ENCODE data around the gene GAA. TPM values are rescaled to one million over a fixed set of nuclear protein-coding genes. Genes with fewer than 3 reads are reported as not detected.

GAA gene
- total RNA-seq, 4 donors from 2014 or later, result 35.6 to 73.2 (median 47.4) TPM

DNA sequence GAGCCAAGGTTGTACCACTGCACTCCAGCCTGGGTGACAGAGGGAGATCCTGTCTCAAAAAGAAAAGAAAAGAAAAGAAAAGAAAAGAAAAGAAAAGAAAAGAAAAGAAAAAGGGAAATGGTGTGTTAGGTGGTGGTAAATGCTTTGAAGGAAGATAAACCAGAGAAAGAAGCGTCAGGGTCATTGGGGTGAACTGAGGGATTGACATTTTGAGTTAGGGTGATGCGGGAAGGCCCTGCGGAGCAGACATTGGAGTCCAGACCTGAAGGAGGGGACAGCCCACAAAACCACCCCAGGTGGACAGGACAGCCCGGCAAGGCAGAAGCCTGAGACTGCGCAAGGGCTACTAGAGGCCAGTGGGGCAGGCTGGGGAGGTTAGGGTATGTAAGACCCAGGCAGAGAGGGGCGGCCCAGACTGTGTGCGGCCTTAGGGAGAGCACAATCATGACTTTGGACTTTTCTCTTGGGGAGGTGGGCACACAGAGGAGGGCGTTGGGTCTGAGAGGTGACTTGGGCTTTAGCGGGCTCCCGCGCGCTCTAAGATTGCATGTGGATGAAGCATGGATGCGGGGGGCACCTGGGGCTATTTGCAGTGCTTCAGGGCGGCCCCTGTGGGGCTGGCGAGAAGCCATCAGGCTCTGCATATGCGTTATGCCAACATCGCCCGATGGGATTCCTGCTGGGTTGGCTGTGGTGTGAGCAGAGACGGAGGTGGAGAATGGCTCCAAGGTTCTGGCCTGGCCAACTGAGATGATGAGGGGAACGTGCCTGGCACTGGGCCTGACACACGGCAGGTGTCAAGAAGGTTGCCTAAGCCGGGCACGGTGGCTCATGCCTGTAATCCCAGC lies 3.3 kb upstream of the GAA start:
- Histone ChIP-seq H3K27ac (no peak overlapping the region), H3K4me1 (peaks cover 0 to 25% (median 11%) of the 10 kb centered on the region in 3 donors), H3K36me3 (no peaks in the 10 kb centered on the region), H3K27me3 (no peaks in the 10 kb centered on the region), H3K9me3 (no peaks in the 10 kb centered on the region), H3K4me3 (no peak overlapping the region)
- 90 to 95% methylated on average over 10 to 13 of the region's 23 CpGs for WGBS, 2 donors (ENCODE audit: low coverage in 1 of 2)
- TF ChIP-seq EP300 (IDR thresholded peaks at IDR 0.05) (no peak), POLR2AphosphoS5 (IDR thresholded peaks at IDR 0.05) (no peak), POLR2A (IDR thresholded peaks at IDR 0.05) (no peak)
- TF ChIP-seq, protein P1, sequence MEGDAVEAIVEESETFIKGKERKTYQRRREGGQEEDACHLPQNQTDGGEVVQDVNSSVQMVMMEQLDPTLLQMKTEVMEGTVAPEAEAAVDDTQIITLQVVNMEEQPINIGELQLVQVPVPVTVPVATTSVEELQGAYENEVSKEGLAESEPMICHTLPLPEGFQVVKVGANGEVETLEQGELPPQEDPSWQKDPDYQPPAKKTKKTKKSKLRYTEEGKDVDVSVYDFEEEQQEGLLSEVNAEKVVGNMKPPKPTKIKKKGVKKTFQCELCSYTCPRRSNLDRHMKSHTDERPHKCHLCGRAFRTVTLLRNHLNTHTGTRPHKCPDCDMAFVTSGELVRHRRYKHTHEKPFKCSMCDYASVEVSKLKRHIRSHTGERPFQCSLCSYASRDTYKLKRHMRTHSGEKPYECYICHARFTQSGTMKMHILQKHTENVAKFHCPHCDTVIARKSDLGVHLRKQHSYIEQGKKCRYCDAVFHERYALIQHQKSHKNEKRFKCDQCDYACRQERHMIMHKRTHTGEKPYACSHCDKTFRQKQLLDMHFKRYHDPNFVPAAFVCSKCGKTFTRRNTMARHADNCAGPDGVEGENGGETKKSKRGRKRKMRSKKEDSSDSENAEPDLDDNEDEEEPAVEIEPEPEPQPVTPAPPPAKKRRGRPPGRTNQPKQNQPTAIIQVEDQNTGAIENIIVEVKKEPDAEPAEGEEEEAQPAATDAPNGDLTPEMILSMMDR (IDR thresholded peaks at IDR 0.05), result no peak
- ATAC-seq, result no peak

DNA sequence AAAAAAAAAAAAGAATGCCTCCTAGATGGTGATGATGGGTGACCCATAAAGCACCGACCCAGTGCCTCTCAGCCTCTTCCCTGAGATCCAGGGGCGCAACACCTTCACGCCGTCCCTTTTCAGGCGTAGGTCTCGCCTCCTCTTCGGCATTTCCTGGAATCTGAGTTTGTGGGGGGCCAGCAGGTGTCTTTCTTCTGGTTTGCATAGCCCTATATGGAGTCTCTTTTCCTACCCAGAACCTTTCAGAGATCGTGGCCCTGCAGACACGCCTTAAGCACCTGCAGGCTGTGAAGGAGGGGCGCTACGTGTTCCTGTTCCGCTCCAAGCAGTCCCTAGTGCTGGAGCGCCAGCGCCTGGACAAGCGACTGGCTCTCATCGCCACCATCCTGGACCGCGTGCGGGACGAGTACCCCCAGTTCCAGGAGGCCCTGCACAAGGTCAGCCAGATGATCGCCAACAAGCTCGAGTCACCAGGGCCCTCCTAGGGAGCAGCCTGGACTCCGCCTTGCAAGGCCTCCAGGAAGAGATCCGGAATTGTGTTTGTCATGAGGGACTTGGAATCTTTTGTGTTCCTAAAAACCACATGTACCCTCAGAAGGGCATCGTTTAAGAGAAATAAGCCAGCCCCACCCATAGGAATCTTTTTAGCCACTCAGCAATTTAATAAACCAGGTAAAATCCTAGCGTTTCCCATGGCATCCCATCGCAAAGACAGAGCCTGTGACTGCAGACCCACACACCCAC lies 1.9 kb upstream of the GAA start:
- H3K9me3 ChIP-seq, result no peaks in the 10 kb centered on the region
- TF ChIP-seq, protein P1 (IDR thresholded peaks at IDR 0.05), result no peak
- no peak for TF ChIP-seq POLR2A (IDR thresholded peaks at IDR 0.05)
- no peak for TF ChIP-seq EP300 (IDR thresholded peaks at IDR 0.05)
- no peak for TF ChIP-seq POLR2AphosphoS5 (IDR thresholded peaks at IDR 0.05)
- H3K4me3 ChIP-seq, result no peak overlapping the region
- ATAC-seq, result no peak
- WGBS, 2 donors (ENCODE audit: low coverage in 1 of 2), result 92 to 97% methylated on average over 10 to 13 of the region's 27 CpGs
- H3K27me3 ChIP-seq, result no peaks in the 10 kb centered on the region
- peaks cover 0 to 28% (median 11%) of the 10 kb centered on the region in 3 donors for H3K4me1 ChIP-seq
- H3K36me3 ChIP-seq, result no peaks in the 10 kb centered on the region
- H3K27ac ChIP-seq, result no peak overlapping the region

DNA sequence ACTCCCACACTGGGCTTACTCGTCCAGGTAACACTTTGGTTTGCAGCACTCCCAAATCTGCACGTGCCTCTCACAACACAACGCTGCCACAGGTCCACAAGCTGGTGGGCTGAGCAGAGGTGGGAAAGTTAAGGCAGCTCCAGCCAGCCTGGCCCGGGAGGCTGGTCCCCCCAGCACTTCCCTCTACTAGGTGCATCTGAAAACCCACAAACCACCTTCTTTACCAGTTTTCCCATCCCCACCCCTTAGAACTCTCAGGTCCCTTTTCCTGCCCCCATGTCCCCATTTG lies 1.4 kb upstream of the GAA start:
- Histone ChIP-seq H3K4me1 (peaks cover 0 to 28% (median 11%) of the 10 kb centered on the region in 3 donors), H3K4me3 (no peak overlapping the region), H3K27me3 (no peaks in the 10 kb centered on the region), H3K9me3 (no peaks in the 10 kb centered on the region), H3K27ac (no peak overlapping the region), H3K36me3 (no peaks in the 10 kb centered on the region)
- no peak for ATAC-seq
- 76 to 80% methylated on average over 2 to 3 of the region's 4 CpGs for WGBS, 2 donors (ENCODE audit: low coverage in 1 of 2)
- no peak for TF ChIP-seq EP300 (IDR thresholded peaks at IDR 0.05)
- TF ChIP-seq, protein P1 (IDR thresholded peaks at IDR 0.05), result no peak

DNA sequence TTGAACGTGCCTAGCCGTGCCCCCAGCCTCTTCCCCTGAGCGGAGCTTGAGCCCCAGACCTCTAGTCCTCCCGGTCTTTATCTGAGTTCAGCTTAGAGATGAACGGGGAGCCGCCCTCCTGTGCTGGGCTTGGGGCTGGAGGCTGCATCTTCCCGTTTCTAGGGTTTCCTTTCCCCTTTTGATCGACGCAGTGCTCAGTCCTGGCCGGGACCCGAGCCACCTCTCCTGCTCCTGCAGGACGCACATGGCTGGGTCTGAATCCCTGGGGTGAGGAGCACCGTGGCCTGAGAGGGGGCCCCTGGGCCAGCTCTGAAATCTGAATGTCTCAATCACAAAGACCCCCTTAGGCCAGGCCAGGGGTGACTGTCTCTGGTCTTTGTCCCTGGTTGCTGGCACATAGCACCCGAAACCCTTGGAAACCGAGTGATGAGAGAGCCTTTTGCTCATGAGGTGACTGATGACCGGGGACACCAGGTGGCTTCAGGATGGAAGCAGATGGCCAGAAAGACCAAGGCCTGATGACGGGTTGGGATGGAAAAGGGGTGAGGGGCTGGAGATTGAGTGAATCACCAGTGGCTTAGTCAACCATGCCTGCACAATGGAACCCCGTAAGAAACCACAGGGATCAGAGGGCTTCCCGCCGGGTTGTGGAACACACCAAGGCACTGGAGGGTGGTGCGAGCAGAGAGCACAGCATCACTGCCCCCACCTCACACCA lies 724 bp downstream of the GAA start:
- Histone ChIP-seq H3K27me3 (no peaks in the 10 kb centered on the region), H3K4me1 (peaks cover 0 to 33% (median 11%) of the 10 kb centered on the region in 3 donors), H3K4me3 (peak overlapping the region; percentile 68 to 90), H3K27ac (peak overlapping the region in 3 of 4 donors; percentile 95 to 96 (median 96)), H3K9me3 (no peaks in the 10 kb centered on the region), H3K36me3 (peaks cover 0 to 11% of the 10 kb centered on the region in 2 donors)
- TF ChIP-seq POLR2AphosphoS5 (IDR thresholded peaks at IDR 0.05) (no peak), POLR2A (IDR thresholded peaks at IDR 0.05) (no peak), EP300 (IDR thresholded peaks at IDR 0.05) (no peak)
- TF ChIP-seq, protein P1 (IDR thresholded peaks at IDR 0.05), result no peak
- ATAC-seq, result peak; percentile 16
- 16 to 48% methylated on average over 5 to 8 of the region's 21 CpGs for WGBS, 2 donors (ENCODE audit: low coverage in 1 of 2)

Data from gastroesophageal sphincter (tissue), 4 donors.